HL-60 (cell line): ENCODE measurements around the gene MRPL37.

ENCODE experiments used
- SPI1 ChIP-seq: IDR thresholded peaks from 2 replicates; pipeline ENCODE4 v1.6.1; 2012; ENCODE audit warnings: low read depth, mild to moderate bottlenecking, borderline replicate concordance
- TF ChIP-seq, protein P1 (sequence below): IDR thresholded peaks from 2 replicates; pipeline ENCODE4 v1.6.1; 2012; ENCODE audit warnings: low read depth; ENCODE audit not compliant: insufficient replicate concordance
- TF ChIP-seq, protein P2 (sequence below): IDR thresholded peaks from one replicate; pipeline ENCODE4 v1.5.1; 2011; ENCODE audit warnings: low read length, control low read depth, inconsistent platforms; ENCODE audit not compliant: insufficient read depth

DNA sequence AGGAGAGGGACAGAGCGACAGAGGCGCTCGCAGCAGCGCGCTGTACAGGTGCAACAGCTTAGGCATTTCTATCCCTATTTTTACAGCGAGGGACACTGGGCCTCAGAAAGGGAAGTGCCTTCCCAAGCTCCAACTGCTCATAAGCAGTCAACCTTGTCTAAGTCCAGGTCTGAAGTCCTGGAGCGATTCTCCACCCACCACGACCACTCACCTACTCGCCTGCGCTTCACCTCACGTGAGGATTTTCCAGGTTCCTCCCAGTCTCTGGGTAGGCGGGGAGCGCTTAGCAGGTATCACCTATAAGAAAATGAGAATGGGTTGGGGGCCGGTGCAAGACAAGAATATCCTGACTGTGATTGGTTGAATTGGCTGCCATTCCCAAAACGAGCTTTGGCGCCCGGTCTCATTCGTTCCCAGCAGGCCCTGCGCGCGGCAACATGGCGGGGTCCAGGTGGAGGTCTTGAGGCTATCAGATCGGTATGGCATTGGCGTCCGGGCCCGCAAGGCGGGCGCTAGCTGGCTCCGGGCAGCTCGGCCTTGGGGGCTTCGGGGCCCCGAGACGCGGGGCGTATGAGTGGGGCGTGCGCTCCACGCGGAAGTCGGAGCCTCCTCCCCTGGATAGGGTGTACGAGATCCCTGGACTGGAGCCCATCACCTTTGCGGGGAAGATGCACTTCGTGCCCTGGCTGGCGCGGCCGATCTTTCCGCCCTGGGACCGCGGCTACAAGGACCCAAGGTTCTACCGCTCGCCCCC, at the start of gene MRPL37, which contains the start of gene CYB5RL:
- peak; percentile 51; the same call in 1 of the 2 replicates for TF ChIP-seq SPI1
- TF ChIP-seq, protein P1, sequence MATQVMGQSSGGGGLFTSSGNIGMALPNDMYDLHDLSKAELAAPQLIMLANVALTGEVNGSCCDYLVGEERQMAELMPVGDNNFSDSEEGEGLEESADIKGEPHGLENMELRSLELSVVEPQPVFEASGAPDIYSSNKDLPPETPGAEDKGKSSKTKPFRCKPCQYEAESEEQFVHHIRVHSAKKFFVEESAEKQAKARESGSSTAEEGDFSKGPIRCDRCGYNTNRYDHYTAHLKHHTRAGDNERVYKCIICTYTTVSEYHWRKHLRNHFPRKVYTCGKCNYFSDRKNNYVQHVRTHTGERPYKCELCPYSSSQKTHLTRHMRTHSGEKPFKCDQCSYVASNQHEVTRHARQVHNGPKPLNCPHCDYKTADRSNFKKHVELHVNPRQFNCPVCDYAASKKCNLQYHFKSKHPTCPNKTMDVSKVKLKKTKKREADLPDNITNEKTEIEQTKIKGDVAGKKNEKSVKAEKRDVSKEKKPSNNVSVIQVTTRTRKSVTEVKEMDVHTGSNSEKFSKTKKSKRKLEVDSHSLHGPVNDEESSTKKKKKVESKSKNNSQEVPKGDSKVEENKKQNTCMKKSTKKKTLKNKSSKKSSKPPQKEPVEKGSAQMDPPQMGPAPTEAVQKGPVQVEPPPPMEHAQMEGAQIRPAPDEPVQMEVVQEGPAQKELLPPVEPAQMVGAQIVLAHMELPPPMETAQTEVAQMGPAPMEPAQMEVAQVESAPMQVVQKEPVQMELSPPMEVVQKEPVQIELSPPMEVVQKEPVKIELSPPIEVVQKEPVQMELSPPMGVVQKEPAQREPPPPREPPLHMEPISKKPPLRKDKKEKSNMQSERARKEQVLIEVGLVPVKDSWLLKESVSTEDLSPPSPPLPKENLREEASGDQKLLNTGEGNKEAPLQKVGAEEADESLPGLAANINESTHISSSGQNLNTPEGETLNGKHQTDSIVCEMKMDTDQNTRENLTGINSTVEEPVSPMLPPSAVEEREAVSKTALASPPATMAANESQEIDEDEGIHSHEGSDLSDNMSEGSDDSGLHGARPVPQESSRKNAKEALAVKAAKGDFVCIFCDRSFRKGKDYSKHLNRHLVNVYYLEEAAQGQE, result peak; percentile 64
- TF ChIP-seq, protein P2, sequence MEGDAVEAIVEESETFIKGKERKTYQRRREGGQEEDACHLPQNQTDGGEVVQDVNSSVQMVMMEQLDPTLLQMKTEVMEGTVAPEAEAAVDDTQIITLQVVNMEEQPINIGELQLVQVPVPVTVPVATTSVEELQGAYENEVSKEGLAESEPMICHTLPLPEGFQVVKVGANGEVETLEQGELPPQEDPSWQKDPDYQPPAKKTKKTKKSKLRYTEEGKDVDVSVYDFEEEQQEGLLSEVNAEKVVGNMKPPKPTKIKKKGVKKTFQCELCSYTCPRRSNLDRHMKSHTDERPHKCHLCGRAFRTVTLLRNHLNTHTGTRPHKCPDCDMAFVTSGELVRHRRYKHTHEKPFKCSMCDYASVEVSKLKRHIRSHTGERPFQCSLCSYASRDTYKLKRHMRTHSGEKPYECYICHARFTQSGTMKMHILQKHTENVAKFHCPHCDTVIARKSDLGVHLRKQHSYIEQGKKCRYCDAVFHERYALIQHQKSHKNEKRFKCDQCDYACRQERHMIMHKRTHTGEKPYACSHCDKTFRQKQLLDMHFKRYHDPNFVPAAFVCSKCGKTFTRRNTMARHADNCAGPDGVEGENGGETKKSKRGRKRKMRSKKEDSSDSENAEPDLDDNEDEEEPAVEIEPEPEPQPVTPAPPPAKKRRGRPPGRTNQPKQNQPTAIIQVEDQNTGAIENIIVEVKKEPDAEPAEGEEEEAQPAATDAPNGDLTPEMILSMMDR, result no peak
